Spinal cord (tissue), 10 donors: ENCODE results near the gene SLC7A7. TPM values are rescaled to one million over a fixed set of nuclear protein-coding genes. Genes with fewer than 3 reads are reported as not detected.
A peak's percentile ranks its signal among the peaks of the same experiment; 100 is the strongest.

ENCODE experiments used
- DNase-seq, 6 donors: peaks; one replicate each; pipeline versions ENCODE4 v3.0.0 to v3.0.0-alpha.2; 2013 to 2015; ENCODE audit warnings: low spot score in 6 of 6, low read depth in 4 of 6
- H3K27ac ChIP-seq: one replicate; pipeline ENCODE4 v1.5.1; 2013; ENCODE audit warnings: low read depth, low read length, control low read depth
- H3K27me3 ChIP-seq: one replicate; pipeline ENCODE4 v1.6.1; 2013; ENCODE audit warnings: low read length; ENCODE audit not compliant: control insufficient read depth, insufficient read depth
- H3K36me3 ChIP-seq: one replicate; pipeline ENCODE4 v1.6.1; 2013; ENCODE audit warnings: low read length; ENCODE audit not compliant: control insufficient read depth, insufficient read depth
- H3K4me1 ChIP-seq: one replicate; pipeline ENCODE4 v1.6.1; 2013; ENCODE audit warnings: low read length; ENCODE audit not compliant: control insufficient read depth, insufficient read depth
- H3K4me3 ChIP-seq: one replicate; pipeline ENCODE4 v1.5.1; 2013; ENCODE audit warnings: low read depth, low read length, control low read depth
- H3K9me3 ChIP-seq: one replicate; pipeline ENCODE4 v1.6.1; 2013; ENCODE audit warnings: low read length; ENCODE audit not compliant: control insufficient read depth, insufficient read depth
- WGBS: methylation state at CpG from one replicate; pipeline ENCODE4 v1.1.5; 2013; ENCODE audit warnings: missing lambda C conversion rate; ENCODE audit not compliant: insufficient coverage; 5-methylcytosine and 5-hydroxymethylcytosine counted together
- polyA plus RNA-seq, 2 donors: library from polyadenylated mRNA; unstranded; fragments of 120-200 nt; gene quantifications; one replicate each; pipeline ENCODE4 v1.2.1, GENCODE V29; 2013; ENCODE audit not compliant: insufficient read length in 2 of 2
- total RNA-seq, 2 donors: library from RNA; depleted of rRNA in 1 of 2; stranded (reverse); fragments of 120-200 nt in 1 of 2; fragments of >200 nt in 1 of 2; gene quantifications; one replicate each; pipeline versions ENCODE4 v1.2.3 to v1.2.4, GENCODE V29; 2013 to 2014
- donor health status: healthy.

Gene SLC7A7
- total and polyA plus RNA-seq, 4 donors, result 8.5 to 11.5 (median 10.1) TPM

DNA sequence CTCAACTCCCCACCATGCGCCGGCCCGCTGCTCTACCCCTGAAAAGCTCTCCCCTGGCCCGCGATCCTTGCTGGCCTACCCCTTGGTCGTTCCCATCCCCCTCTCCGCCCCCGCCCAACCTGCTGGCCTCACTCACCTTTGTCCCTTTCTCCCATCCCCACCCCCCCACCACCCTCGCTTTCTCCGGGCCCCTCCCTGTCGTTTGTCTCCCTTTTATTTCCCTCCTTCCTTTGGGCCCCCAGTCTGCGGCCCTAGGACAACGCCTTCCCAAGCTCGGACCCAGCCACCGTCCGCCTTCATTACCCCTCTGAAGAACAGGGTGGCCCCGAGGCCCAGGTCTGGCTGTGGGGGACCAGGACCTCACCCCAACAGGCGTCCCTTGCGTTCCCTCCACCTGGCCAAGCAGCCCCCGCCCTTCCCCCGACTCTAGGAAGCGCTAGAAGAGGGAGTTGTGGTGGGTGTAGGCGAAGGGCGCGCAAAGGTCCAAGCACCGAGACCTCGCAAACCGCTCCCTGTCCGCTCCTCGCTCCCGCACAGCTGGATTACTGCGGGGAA, 6.9 kb upstream of the SLC7A7 start:
- Histone ChIP-seq H3K4me1 (peaks cover 34% of the 10 kb centered on the region), H3K27ac (peak overlapping the region; percentile 73), H3K27me3 (peaks cover 4% of the 10 kb centered on the region), H3K4me3 (peak overlapping the region; percentile 26), H3K36me3 (no peaks in the 10 kb centered on the region), H3K9me3 (no peaks in the 10 kb centered on the region)
- WGBS, result 19% methylated on average over 24 of the region's 32 CpGs
- no peak for DNase-seq

DNA sequence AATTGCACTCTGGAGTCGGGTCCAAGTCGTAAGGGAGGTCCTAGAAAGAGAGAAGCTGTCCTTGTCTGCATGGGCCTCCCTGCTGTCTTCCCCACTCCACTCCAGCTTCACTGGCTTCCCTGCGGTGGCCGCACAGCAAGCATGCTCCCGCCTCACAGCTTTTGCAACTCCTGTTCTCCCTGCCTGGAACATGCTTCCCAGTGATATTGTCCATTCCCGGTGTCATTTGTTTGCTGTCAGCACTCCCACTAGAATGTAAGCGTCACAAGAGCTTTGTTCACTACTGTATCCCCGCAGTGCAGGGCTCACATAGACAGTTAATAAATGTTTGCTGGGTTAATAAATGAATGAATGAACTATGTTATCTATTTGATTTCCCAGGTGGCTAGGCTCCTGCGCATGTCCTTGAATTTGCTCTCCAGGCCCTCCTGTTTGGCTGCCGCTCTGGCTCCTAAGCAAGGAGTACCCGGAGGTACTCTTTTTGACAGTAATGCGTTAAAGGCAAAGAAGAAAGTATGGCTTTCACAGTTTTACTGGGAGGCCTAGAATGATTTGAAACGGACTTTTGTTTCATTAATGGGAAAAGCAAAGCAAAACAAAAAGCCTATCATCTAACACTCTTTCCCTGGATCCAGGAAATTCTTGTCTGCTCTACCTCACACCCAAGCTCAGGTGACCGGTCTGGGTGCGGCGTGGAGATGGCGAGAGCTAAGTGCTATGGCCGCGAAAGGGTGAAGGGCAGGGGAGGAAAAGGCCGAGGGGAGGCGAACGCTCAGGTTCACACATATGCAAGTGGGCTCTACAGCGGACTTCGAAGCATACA, 6.2 kb upstream of the SLC7A7 start:
- DNase-seq, result peak in 1 of 6 donors; percentile 26
- Histone ChIP-seq H3K27ac (peak overlapping the region; percentile 15), H3K36me3 (no peaks in the 10 kb centered on the region), H3K4me1 (peaks cover 34% of the 10 kb centered on the region), H3K27me3 (peaks cover 4% of the 10 kb centered on the region), H3K9me3 (no peaks in the 10 kb centered on the region), H3K4me3 (no peak overlapping the region)
- WGBS, result 39% methylated on average over 12 of the region's 24 CpGs

DNA sequence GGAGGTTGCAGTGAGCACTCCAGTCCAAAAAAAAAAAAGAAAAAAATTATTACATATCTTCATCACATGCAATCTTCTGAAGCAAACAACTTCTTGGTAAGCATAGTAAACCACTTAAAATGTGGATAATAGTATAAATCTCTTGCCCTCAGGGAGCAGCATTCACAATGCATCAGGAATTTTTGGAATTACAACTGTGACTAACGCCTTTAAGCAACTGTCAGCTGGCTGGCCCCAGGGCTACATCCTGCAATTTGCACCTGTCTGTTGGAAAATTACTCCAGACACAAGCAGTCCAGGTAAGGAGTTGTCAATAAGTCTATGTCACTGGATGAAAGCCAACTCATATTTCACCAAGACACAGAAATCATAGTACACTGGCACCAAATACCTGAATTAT, 5.5 kb upstream of the SLC7A7 start:
- Histone ChIP-seq H3K4me3 (no peak overlapping the region), H3K27me3 (peaks cover 4% of the 10 kb centered on the region), H3K9me3 (no peaks in the 10 kb centered on the region), H3K4me1 (peaks cover 34% of the 10 kb centered on the region), H3K27ac (no peak overlapping the region), H3K36me3 (no peaks in the 10 kb centered on the region)
- 60% methylated on average over 1 of the region's 1 CpG for WGBS
- no peak for DNase-seq

DNA sequence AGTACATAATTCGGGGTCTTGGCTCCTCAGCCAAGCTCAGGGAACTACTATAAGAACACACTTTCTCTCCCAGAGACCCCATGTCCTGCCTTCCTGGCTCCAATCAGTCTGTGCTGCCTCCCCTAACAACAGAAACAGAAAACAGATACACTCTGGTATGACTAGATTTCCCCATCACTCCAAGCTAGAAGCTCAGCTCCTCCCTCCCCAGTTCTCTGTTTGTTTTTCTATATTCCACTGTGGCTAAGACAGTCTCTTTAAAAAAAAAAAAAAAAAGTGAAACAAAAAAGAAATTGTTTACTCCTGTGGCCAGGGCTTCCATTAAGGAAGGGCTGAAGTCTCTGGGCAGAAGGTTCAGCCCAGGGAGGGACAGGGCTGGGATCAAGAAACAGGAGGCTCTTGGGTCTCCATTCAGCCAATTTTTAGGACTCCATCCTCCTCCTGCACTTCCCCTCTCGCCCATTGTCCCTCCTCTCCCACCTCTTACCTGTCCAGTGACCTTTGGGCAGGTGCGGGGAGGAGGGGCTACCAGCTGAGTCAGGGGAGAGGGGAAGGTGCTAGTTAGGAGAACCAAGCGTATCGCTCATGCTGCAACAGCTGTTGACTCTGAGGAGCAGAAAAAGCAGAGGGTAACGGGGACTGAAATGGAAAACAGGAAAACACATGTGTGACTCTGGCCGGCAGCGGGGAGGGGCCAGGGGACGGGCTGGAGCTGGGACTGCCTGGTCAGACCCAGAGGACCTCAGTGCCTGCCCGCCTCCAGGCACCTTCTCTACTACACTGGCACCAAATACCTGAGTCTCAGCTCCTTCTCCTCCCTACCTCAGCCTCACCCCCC, 4.1 kb upstream of the SLC7A7 start:
- Histone ChIP-seq H3K4me3 (peak overlapping the region; percentile 12), H3K27me3 (no peaks in the 10 kb centered on the region), H3K27ac (peak overlapping the region; percentile 78), H3K4me1 (peaks cover 31% of the 10 kb centered on the region), H3K36me3 (no peaks in the 10 kb centered on the region), H3K9me3 (no peaks in the 10 kb centered on the region)
- no peak for DNase-seq
- WGBS, result 33% methylated on average over 8 of the region's 10 CpGs

DNA sequence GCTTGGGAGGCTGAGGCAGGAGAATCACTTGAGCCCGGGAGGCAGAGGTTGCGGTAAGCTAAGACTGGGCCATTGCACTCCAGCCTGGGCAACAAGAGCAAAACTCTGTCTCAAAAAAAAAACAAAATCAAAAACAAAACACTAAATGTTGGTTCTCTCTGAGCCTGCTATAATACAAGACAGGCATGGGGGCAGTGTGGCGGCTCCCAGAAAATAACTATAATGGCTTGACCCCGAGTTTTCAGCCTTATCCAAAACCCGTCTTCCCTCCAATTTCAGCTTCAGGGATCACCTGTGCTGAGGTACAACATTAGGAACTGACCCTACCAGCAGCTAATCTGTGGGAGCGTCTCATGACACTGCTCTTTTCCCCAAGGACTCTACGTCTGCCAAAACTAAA, 862 bp downstream of the SLC7A7 start:
- Histone ChIP-seq H3K4me1 (peaks cover 2% of the 10 kb centered on the region), H3K36me3 (no peaks in the 10 kb centered on the region), H3K4me3 (no peak overlapping the region), H3K9me3 (no peaks in the 10 kb centered on the region), H3K27me3 (no peaks in the 10 kb centered on the region), H3K27ac (no peak overlapping the region)
- no peak for DNase-seq
- 94% methylated on average over 5 of the region's 7 CpGs for WGBS

DNA sequence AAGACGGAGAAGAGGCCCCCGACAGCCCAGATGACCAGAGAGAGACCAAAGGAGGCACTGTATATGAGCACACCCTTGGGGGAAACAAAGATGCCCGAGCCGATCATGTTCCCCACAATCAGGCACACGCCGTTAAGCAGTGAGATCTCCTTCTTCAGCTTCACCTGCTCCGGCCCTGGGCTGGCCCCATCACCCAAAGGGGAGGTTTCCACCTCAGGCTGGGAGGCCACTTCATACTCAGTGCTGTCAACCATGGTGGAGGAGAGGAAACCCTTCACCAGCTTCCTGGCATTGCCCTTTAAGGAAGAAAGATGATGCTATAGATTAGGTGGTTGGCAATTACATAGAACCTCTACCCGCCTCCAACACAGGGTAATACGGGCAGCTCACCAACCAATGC, 2.1 kb downstream of the SLC7A7 start:
- H3K36me3 ChIP-seq, result no peaks in the 10 kb centered on the region
- H3K4me1 ChIP-seq, result no peaks in the 10 kb centered on the region
- H3K9me3 ChIP-seq, result no peaks in the 10 kb centered on the region
- H3K27ac ChIP-seq, result no peak overlapping the region
- 66% methylated on average over 7 of the region's 9 CpGs for WGBS
- no peak for DNase-seq
- H3K27me3 ChIP-seq, result no peaks in the 10 kb centered on the region
- H3K4me3 ChIP-seq, result no peak overlapping the region

DNA sequence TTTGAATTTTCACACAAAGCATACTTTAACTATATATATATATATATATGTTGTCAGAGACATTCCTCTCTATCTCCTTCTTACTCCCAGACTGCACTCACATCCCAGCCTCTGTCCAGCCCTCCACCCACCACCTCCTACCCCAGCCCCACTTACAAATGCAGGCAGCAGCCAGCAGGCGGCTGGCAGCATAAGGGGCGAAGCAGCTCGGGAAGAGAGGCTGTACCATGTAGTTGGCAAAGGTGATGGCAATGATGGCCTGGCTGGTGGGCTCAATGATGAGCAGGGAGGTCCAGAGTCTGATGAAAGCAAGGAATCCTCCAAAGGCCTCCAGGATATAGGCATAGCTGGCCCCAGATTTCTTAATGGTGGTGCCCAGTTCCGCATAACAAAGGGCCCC, 2.5 kb downstream of the SLC7A7 start:
- H3K4me3 ChIP-seq, result no peak overlapping the region
- no peak overlapping the region for H3K27ac ChIP-seq
- H3K4me1 ChIP-seq, result no peaks in the 10 kb centered on the region
- no peaks in the 10 kb centered on the region for H3K27me3 ChIP-seq
- no peak for DNase-seq
- WGBS, result 62% methylated on average over 2 of the region's 4 CpGs
- H3K9me3 ChIP-seq, result no peaks in the 10 kb centered on the region
- H3K36me3 ChIP-seq, result no peaks in the 10 kb centered on the region

DNA sequence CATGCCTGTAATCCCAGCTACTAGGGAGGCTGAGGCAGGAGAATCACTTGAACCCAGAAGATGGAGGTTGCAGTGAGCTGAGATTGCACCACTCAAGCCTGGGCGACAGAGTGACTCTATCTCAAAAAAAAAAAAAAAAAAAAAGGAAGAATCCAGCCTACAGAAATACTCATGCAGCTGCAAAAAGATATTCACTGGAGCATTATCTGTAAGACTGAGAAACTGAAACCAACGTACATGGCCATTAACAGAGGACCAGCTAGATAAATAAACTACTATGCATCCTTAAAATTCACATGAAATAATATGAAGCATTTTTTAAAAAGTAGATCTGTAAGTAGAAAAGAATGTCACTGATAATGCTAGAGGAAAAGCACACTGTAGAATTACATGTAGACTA, 3.5 kb downstream of the SLC7A7 start:
- WGBS, result no CpG with 5 or more reads among the region's 2 CpGs
- Histone ChIP-seq H3K27me3 (no peaks in the 10 kb centered on the region), H3K4me1 (no peaks in the 10 kb centered on the region), H3K27ac (no peak overlapping the region), H3K9me3 (no peaks in the 10 kb centered on the region), H3K36me3 (no peaks in the 10 kb centered on the region), H3K4me3 (no peak overlapping the region)
- DNase-seq, result no peak

DNA sequence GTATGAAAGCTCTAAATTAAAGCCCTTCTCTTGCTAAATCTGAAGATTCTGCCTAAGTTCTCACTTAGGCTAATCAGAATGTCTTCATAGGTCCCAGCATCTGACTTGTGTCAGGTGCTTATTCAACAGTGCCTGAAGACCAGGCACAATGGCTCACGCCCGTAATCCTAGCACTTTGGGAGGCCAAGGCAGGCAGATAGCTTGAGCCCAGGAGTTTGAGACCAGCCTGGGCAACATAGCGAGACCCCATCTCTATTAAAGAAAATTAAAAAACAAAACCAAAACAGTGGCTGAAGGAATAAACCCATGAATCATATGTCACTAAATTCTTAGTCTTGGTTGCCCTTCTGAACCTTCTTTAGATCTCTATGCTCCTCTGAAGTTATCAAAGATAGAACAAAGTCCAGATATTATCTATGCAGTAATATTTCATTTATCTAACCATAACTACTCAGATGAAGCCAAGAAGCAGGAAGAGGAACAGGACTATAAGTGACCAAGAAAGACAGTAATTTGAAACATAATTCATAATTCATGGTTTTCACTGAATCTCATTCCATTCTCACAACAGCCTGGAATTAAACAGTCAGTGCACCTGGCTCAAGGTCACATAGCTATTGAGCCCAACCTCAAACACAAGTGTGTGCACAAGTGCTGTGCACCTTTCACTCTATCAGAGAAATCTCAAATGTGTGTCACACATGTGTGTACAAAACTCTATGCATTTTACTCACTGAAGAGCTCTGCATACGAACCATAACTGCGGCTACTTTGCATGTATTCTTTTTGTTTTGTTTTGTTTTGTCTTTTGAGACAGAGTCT, 6.6 kb downstream of the SLC7A7 start:
- Histone ChIP-seq H3K36me3 (no peaks in the 10 kb centered on the region), H3K27me3 (no peaks in the 10 kb centered on the region), H3K4me3 (no peak overlapping the region), H3K4me1 (no peaks in the 10 kb centered on the region), H3K9me3 (no peaks in the 10 kb centered on the region), H3K27ac (no peak overlapping the region)
- no peak for DNase-seq
- 90% methylated on average over 5 of the region's 5 CpGs for WGBS
